ENCODE data around the gene CCNK. TPM values are rescaled to one million over a fixed set of nuclear protein-coding genes. Genes with fewer than 3 reads are reported as not detected.

Gene CCNK
- total and polyA plus RNA-seq, 2 experiments from 2014 or later: 20.9 TPM

DNA sequence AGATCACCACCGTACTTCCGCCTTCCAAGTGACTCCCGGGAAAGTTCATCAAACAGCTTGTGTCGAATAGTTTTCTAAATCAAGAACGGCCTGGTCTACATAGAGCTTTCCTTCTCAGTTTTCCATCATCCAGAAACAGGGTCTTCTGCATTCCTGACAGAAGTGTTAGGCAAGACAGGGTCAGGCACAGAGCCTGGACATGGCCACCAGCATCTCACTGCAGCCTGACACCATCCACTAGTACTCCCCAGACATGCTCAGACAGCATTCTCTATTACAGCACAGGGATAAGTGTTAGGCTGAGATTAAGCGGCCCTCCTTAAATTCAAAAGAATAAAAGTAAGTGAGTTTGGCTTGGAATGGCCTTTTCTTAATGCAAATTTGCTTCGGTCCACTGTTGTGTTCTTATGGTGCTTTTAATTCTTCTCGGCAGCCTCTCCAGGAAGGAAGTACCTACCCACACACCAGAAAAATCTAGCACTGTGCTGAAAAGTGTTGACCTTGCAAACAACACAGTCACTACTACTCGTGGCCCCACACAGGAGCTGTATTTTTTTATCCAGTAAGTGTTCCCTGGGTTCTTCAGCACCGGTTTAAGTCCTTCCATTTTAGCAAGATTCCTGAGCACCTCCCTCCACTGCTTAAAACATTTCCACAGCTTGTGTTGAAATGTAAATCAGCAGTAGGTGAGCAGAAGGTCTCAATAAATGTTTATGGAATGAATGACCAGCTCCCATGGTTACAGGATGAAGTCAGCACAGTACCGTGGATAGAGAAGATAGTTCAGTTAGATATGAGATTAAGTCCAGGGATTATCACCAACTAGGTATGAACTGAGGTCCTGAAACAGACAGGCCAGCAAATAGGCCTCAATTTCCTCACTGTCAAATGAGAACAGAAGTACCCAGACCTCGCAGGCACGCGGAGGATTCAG is 44.7 kb upstream of the CCNK start:
- Histone ChIP-seq H3K9me3 (ENCODE audit: low read depth) (no peaks in the 10 kb centered on the region), H3K79me2 (ENCODE audit: insufficient read depth) (0 out of 2 replicates have a peak, but pooled peaks cover 14% of the 10 kb centered on the region), H3K4me3 (no peak overlapping the region), H3K27me3 (replicated peaks; ENCODE audit: insufficient read depth) (no peaks in the 10 kb centered on the region), H3F3A (ENCODE audit: insufficient read depth) (no peaks in the 10 kb centered on the region), H3K9ac (no peak overlapping the region), H2AFZ (no peak overlapping the region), H3K4me2 (ENCODE audit: unreplicated experiment) (no peak overlapping the region), H3K27ac (no peak overlapping the region), H4K20me1 (ENCODE audit: insufficient read depth) (no peaks in the 10 kb centered on the region), H3K4me1 (ENCODE audit: insufficient read depth) (no peaks in the 10 kb centered on the region), H3K36me3 (ENCODE audit: low read depth) (no peaks in the 10 kb centered on the region; the same call in 1 of the 2 replicates), H3K9me2 (ENCODE audit: insufficient read depth) (no peaks in the 10 kb centered on the region)
- 93 to 94% methylated on average over 14 of the region's 14 CpGs for WGBS, 2 experiments (ENCODE audit: low coverage in 1 of 2, low lambda C conversion rate in 2 of 2, missing lambda C conversion rate in 2 of 2)
- in situ Hi-C loops (cut with MboI): no loop called here
- TF ChIP-seq EZH2 (IDR thresholded peaks at IDR 0.05; ENCODE audit: insufficient read depth, poor library complexity, severe bottlenecking) (no peak), EZH2phosphoT487 (IDR thresholded peaks at IDR 0.05; ENCODE audit: insufficient read depth, low read depth) (no peak)
- DNase-seq: peak; percentile 14

DNA sequence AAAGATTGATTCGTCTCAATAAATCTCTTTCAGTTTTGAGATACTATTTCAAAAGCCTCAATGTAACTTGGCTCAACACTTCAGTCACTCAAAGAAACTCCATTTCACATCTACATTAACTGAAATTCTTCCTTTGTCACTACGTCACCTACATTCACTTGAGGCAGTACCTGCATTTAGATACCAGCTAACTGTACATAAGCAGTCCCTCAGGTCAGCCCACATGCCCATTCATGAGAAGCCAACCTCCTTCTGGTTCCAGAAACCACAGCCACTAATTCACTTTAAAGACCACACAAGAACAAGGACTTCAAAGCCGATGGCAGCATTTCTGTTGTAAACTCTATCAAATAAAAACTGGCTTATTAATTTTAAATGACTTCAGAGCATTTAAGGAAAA is 43.5 kb upstream of the CCNK start:
- no peaks in the 10 kb centered on the region for H3K9me2 ChIP-seq (ENCODE audit: insufficient read depth)
- TF ChIP-seq EZH2 (IDR thresholded peaks at IDR 0.05; ENCODE audit: insufficient read depth, poor library complexity, severe bottlenecking) (no peak), EZH2phosphoT487 (IDR thresholded peaks at IDR 0.05; ENCODE audit: insufficient read depth, low read depth) (no peak)
- DNase-seq: no peak
- H3K9ac ChIP-seq: no peak overlapping the region
- no peaks in the 10 kb centered on the region for H3K9me3 ChIP-seq (ENCODE audit: low read depth)
- H4K20me1 ChIP-seq (ENCODE audit: insufficient read depth): no peaks in the 10 kb centered on the region
- no peak overlapping the region for H3K27ac ChIP-seq
- H3K4me1 ChIP-seq (ENCODE audit: insufficient read depth): no peaks in the 10 kb centered on the region
- no peak overlapping the region for H3K4me3 ChIP-seq
- H3K79me2 ChIP-seq (ENCODE audit: insufficient read depth): 0 out of 2 replicates have a peak, but pooled peaks cover 6% of the 10 kb centered on the region
- H3K4me2 ChIP-seq (ENCODE audit: unreplicated experiment): no peak overlapping the region
- H3K36me3 ChIP-seq (ENCODE audit: low read depth): no peaks in the 10 kb centered on the region; the same call in 1 of the 2 replicates
- WGBS, 2 experiments (ENCODE audit: low coverage in 1 of 2, low lambda C conversion rate in 2 of 2, missing lambda C conversion rate in 2 of 2): 96 to 99% methylated on average over 3 of the region's 3 CpGs
- no peaks in the 10 kb centered on the region for H3K27me3 ChIP-seq (replicated peaks; ENCODE audit: insufficient read depth)
- H2AFZ ChIP-seq: no peak overlapping the region
- in situ Hi-C loops (cut with MboI): no loop called here
- H3F3A ChIP-seq (ENCODE audit: insufficient read depth): no peaks in the 10 kb centered on the region

DNA sequence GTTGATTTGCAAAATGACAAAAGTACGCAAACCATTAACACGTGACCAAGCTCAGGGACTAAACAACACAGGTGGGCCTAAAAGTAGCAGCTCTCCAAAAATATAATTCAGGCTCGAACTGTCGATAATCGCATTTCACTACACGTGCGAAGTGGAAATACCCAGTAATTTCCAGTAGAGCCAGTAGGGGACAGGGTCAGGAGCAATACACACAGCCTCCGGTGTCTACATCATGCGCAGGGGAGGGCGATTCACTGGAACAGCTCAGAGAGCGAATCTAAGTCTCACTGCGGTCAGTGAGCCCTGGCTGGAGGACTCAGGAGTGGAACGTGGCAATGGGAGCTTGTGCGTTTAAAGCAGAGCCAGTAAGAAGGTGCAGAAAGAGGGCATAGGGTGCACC is 40.9 kb upstream of the CCNK start:
- no peaks in the 10 kb centered on the region for H3K9me2 ChIP-seq (ENCODE audit: insufficient read depth)
- no peak overlapping the region for H3K4me3 ChIP-seq
- H3K27ac ChIP-seq: no peak overlapping the region
- no peak for DNase-seq
- H3K27me3 ChIP-seq (replicated peaks; ENCODE audit: insufficient read depth): no peaks in the 10 kb centered on the region
- no peaks in the 10 kb centered on the region for H4K20me1 ChIP-seq (ENCODE audit: insufficient read depth)
- H3K36me3 ChIP-seq (ENCODE audit: low read depth): no peaks in the 10 kb centered on the region
- H3F3A ChIP-seq (ENCODE audit: insufficient read depth): no peaks in the 10 kb centered on the region
- in situ Hi-C loops (cut with MboI): no loop called here
- 98 to 99% methylated on average over 14 of the region's 14 CpGs for WGBS, 2 experiments (ENCODE audit: low coverage in 1 of 2, low lambda C conversion rate in 2 of 2, missing lambda C conversion rate in 2 of 2)
- no peak overlapping the region for H3K9ac ChIP-seq
- no peak overlapping the region for H3K4me2 ChIP-seq (ENCODE audit: unreplicated experiment)
- no peak for TF ChIP-seq EZH2 (IDR thresholded peaks at IDR 0.05; ENCODE audit: insufficient read depth, poor library complexity, severe bottlenecking)
- no peak for TF ChIP-seq EZH2phosphoT487 (IDR thresholded peaks at IDR 0.05; ENCODE audit: insufficient read depth, low read depth)
- no peaks in the 10 kb centered on the region for H3K4me1 ChIP-seq (ENCODE audit: insufficient read depth)
- H3K9me3 ChIP-seq (ENCODE audit: low read depth): no peaks in the 10 kb centered on the region
- no peak overlapping the region for H2AFZ ChIP-seq
- 0 out of 2 replicates have a peak, but pooled peaks cover 9% of the 10 kb centered on the region for H3K79me2 ChIP-seq (ENCODE audit: insufficient read depth)

DNA sequence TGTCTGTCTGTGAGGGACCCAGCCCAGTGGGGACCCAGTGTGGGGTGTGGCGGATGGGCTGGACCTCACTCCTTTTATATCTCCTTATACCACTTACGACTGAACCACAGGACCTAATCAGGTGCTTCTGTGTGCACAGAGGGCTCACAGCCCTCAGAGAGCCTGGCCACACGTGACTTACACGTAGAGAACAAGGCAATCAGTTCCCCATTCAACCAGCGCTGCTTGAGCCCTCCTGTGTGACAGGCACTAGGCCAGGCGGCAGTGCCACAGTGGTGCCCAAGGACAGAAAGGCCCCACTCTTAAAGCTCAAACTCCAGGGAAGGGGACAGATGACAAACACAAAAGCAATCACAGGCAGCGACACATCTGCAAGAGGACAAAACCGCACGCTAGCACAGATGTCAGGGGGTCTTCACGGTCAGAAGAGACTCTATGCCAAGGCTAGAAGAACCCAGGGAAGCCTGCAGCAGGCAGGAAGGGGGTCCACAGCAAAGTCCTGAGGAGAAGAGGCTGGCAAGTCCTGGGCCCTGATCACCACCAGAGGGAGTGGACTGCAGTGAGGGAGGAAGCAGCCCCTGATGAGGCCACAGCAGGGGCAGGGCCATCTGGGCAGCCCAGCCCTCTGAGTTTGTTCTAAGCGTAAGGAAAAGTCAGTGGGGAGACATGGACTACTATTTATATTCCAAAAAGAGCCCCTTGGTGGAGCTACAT is 39.9 kb upstream of the CCNK start:
- in situ Hi-C loops (cut with MboI): no loop called here
- Histone ChIP-seq H3K27ac (no peak overlapping the region), H2AFZ (no peak overlapping the region), H3K36me3 (ENCODE audit: low read depth) (no peaks in the 10 kb centered on the region), H3K4me2 (ENCODE audit: unreplicated experiment) (no peak overlapping the region), H3K9ac (no peak overlapping the region), H3K4me1 (ENCODE audit: insufficient read depth) (no peaks in the 10 kb centered on the region), H3K9me3 (ENCODE audit: low read depth) (no peaks in the 10 kb centered on the region), H3K79me2 (ENCODE audit: insufficient read depth) (0 out of 2 replicates have a peak, but pooled peaks cover 4% of the 10 kb centered on the region), H3K27me3 (replicated peaks; ENCODE audit: insufficient read depth) (no peaks in the 10 kb centered on the region), H4K20me1 (ENCODE audit: insufficient read depth) (no peaks in the 10 kb centered on the region), H3K9me2 (ENCODE audit: insufficient read depth) (no peaks in the 10 kb centered on the region), H3K4me3 (no peak overlapping the region), H3F3A (ENCODE audit: insufficient read depth) (no peaks in the 10 kb centered on the region)
- WGBS, 2 experiments (ENCODE audit: low coverage in 1 of 2, low lambda C conversion rate in 2 of 2, missing lambda C conversion rate in 2 of 2): 91 to 95% methylated on average over 11 of the region's 11 CpGs
- TF ChIP-seq EZH2 (IDR thresholded peaks at IDR 0.05; ENCODE audit: insufficient read depth, poor library complexity, severe bottlenecking) (no peak), EZH2phosphoT487 (IDR thresholded peaks at IDR 0.05; ENCODE audit: insufficient read depth, low read depth) (no peak)
- DNase-seq: no peak
